Measurements from ENCODE around the gene ABLIM1.
A peak's percentile ranks its signal among the peaks of the same experiment; 100 is the strongest.

Gene ABLIM1

DNA sequence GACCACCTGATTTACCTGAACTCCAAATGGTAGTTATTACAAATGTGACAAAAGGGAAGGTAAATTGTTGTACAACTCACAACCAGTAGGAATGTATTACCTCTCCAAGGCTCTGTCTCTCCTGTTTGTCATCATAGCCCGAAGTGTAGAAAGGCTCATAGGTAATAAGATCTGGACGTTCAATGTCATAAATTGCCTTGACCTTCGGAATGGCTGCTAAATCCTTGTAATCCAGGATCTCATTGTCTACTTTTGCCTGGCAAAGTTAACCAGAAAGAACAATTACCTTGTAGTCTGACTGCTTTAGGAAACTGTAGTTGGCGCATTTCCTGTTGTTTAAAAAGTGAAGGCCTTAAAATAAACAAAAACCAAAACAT lies 185.2 kb downstream of the ABLIM1 start:
- 92% methylated on average over 4 of the region's 4 CpGs for WGBS

DNA sequence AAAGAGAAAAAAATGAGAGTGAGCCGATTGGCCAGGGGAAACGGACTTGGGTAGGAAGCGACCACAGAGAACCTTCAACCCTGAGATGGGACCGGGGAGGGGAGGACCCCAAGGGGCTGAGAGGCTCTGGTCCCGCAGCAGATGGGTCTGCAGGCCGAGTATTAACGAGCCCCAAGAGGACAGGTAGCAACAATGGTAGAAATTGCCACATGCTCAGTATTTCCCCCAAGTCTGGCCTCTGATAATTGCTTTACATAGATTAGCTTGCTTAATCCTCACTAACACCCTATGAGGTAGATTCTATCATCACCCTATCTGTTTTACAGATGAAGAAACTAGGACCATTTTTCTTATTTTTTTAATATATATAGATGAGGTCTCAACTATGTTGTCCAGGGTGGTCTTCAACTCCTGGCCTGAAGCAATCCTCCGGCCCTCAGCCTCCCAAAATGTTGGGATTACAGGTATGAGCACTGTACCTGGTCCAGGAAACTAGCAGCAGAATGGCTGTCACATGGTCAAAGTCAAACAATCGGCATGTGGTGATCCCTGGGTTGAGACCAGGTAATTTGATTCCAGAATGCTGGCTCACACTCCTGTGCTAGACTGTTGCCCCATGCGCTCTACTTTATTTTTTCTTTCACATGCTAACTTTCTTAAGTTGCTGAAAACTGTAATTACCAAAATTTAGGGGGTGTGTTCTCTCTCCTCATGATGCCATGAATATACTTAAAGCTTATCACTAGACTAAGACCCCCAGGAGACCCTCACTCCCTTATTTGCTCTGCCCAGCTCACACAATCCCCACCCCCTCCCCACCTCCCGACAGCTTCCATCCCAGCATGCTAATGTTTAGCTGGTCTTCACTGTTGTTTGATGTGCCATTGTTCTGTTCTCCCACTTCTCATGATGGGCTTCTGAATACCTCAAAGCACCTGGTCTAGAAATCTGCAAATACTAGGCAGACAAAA lies 185.9 kb downstream of the ABLIM1 start:
- no peaks in the 10 kb centered on the region for H3K27me3 ChIP-seq (ENCODE audit: control insufficient read depth in 1 of 2, insufficient read depth in 1 of 2, low read length in 2 of 2)
- H3K79me1 ChIP-seq (replicated peaks; ENCODE audit: low read length, poor library complexity, severe bottlenecking), result no peaks in the 10 kb centered on the region
- H3K18ac ChIP-seq (ENCODE audit: low read depth in 1 of 2, low read length in 2 of 2), result no peak overlapping the region
- H2AFZ ChIP-seq (ENCODE audit: low read depth, low read length), result no peak overlapping the region
- no peak overlapping the region for H2BK15ac ChIP-seq (ENCODE audit: low read depth, poor library complexity, severe bottlenecking)
- no peaks in the 10 kb centered on the region for H3K4me1 ChIP-seq (ENCODE audit: control insufficient read depth, insufficient read depth, low read depth, low read length)
- no peak overlapping the region for H3K4ac ChIP-seq (ENCODE audit: low read depth in 1 of 2, low read length in 2 of 2)
- 62% methylated on average over 10 of the region's 11 CpGs for WGBS
- no peak overlapping the region for H3K23ac ChIP-seq (ENCODE audit: low read length in 2 of 2)
- H2AK5ac ChIP-seq (ENCODE audit: low read length, severe bottlenecking), result peak overlapping the region; percentile 7
- H2BK120ac ChIP-seq (ENCODE audit: low read depth, low read length), result peak overlapping the region; percentile 36
- no peak overlapping the region for H2BK5ac ChIP-seq (ENCODE audit: low read depth, low read length, poor library complexity, severe bottlenecking)
- H3K4me3 ChIP-seq (ENCODE audit: insufficient read depth in 1 of 2, low read depth in 1 of 2, low read length in 2 of 2), result no peak overlapping the region
- no peak overlapping the region for H4K8ac ChIP-seq (ENCODE audit: low read length)
- no peak overlapping the region for H3K14ac ChIP-seq (ENCODE audit: low read length in 2 of 2)
- H3K36me3 ChIP-seq (ENCODE audit: control insufficient read depth in 1 of 2, insufficient read depth in 2 of 2, low read depth in 1 of 2, low read length in 2 of 2), result peaks cover 0 to 7% of the 10 kb centered on the region in 2 experiments
- no peaks in the 10 kb centered on the region for H3K9me3 ChIP-seq (ENCODE audit: control insufficient read depth, low read length)
- H3K9ac ChIP-seq (ENCODE audit: low read length), result no peak overlapping the region
- no peak overlapping the region for H3K4me2 ChIP-seq (ENCODE audit: low read length, poor library complexity, severe bottlenecking)
- H2BK12ac ChIP-seq (ENCODE audit: low read length in 2 of 2), result no peak overlapping the region
- no peak overlapping the region for H3K27ac ChIP-seq (ENCODE audit: low read length, poor library complexity, severe bottlenecking)
- H4K91ac ChIP-seq (ENCODE audit: low read length), result no peak overlapping the region
- no peak for DNase-seq

More for the DNA sequence above, 185.2 kb downstream of the ABLIM1 start:
- H3K27me3 ChIP-seq (ENCODE audit: control insufficient read depth in 1 of 2, insufficient read depth in 1 of 2, low read length in 2 of 2), result no peaks in the 10 kb centered on the region
- H3K23ac ChIP-seq (ENCODE audit: low read length in 2 of 2), result no peak overlapping the region
- DNase-seq, result no peak
- H2AFZ ChIP-seq (ENCODE audit: low read depth, low read length), result no peak overlapping the region
- H3K9ac ChIP-seq (ENCODE audit: low read length), result no peak overlapping the region
- no peak overlapping the region for H2BK5ac ChIP-seq (ENCODE audit: low read depth, low read length, poor library complexity, severe bottlenecking)
- no peak overlapping the region for H3K4ac ChIP-seq (ENCODE audit: low read depth in 1 of 2, low read length in 2 of 2)
- H3K27ac ChIP-seq (ENCODE audit: low read length, poor library complexity, severe bottlenecking), result no peak overlapping the region
- no peak overlapping the region for H3K4me2 ChIP-seq (ENCODE audit: low read length, poor library complexity, severe bottlenecking)
- no peaks in the 10 kb centered on the region for H3K79me1 ChIP-seq (replicated peaks; ENCODE audit: low read length, poor library complexity, severe bottlenecking)
- H3K18ac ChIP-seq (ENCODE audit: low read depth in 1 of 2, low read length in 2 of 2), result no peak overlapping the region
- no peak overlapping the region for H2BK120ac ChIP-seq (ENCODE audit: low read depth, low read length)
- no peaks in the 10 kb centered on the region for H3K4me1 ChIP-seq (ENCODE audit: control insufficient read depth, insufficient read depth, low read depth, low read length)
- no peak overlapping the region for H2AK5ac ChIP-seq (ENCODE audit: low read length, severe bottlenecking)
- no peak overlapping the region for H3K14ac ChIP-seq (ENCODE audit: low read length in 2 of 2)
- H4K8ac ChIP-seq (ENCODE audit: low read length), result no peak overlapping the region
- H2BK15ac ChIP-seq (ENCODE audit: low read depth, poor library complexity, severe bottlenecking), result no peak overlapping the region
- no peak overlapping the region for H3K4me3 ChIP-seq (ENCODE audit: insufficient read depth in 1 of 2, low read depth in 1 of 2, low read length in 2 of 2)
- H3K36me3 ChIP-seq (ENCODE audit: control insufficient read depth in 1 of 2, insufficient read depth in 2 of 2, low read depth in 1 of 2, low read length in 2 of 2), result peaks cover 0 to 7% of the 10 kb centered on the region in 2 experiments
- H3K9me3 ChIP-seq (ENCODE audit: control insufficient read depth, low read length), result no peaks in the 10 kb centered on the region
- H2BK12ac ChIP-seq (ENCODE audit: low read length in 2 of 2), result no peak overlapping the region
- no peak overlapping the region for H4K91ac ChIP-seq (ENCODE audit: low read length)

DNA sequence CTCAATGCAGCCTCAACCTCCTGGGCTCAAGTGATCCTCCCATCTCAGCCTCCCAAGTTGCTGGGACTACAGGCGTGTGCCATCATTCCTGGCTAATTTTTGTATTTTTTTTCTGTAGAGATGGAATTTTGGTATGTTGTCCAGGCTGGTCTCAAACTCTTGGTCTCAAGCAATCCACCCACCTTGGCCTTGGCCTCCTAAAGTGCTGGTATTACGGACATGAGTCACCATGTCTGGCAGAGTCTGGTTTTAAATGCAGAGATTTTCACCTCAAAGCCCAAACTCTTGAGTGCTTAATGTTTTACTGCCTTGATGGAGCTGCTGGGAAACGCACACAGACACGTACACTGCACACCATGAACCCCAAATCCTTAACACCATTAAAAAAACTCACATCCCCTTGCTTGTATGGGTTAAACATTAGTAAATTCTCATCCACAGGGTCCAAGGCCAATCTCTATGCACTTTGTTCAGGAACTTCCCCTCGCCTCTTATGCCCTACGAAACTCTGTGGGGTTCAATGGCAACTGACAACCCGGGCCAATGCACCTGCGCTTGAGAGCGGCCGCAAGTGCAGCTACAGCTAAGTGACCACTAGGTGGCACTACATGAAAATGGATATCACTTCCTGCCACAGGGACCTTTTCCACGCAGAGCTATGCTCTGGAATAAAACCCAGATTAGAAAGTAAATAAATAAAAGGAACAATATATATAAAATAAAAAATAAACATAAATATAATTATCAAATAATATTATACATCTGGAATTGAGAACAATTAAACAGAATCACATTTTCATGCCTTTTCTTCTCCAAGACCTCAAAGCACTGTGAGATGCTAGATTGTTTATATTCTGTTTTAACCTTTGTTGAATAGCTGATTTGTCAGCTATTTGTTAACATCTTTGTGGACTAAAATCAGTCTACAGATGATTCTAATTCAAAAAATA lies 186.8 kb downstream of the ABLIM1 start:
- no peak overlapping the region for H2AFZ ChIP-seq (ENCODE audit: low read depth, low read length)
- H3K4me1 ChIP-seq (ENCODE audit: control insufficient read depth, insufficient read depth, low read depth, low read length), result no peaks in the 10 kb centered on the region
- no peak overlapping the region for H4K91ac ChIP-seq (ENCODE audit: low read length)
- no peak overlapping the region for H2BK5ac ChIP-seq (ENCODE audit: low read depth, low read length, poor library complexity, severe bottlenecking)
- H4K8ac ChIP-seq (ENCODE audit: low read length), result no peak overlapping the region
- H3K4me2 ChIP-seq (ENCODE audit: low read length, poor library complexity, severe bottlenecking), result no peak overlapping the region
- WGBS, result 33% methylated on average over 9 of the region's 11 CpGs
- H3K27me3 ChIP-seq (ENCODE audit: control insufficient read depth in 1 of 2, insufficient read depth in 1 of 2, low read length in 2 of 2), result no peaks in the 10 kb centered on the region
- H3K14ac ChIP-seq (ENCODE audit: low read length in 2 of 2), result no peak overlapping the region
- no peak overlapping the region for H3K4me3 ChIP-seq (ENCODE audit: insufficient read depth in 1 of 2, low read depth in 1 of 2, low read length in 2 of 2)
- H3K18ac ChIP-seq (ENCODE audit: low read depth in 1 of 2, low read length in 2 of 2), result no peak overlapping the region
- H3K9ac ChIP-seq (ENCODE audit: low read length), result no peak overlapping the region
- H2BK15ac ChIP-seq (ENCODE audit: low read depth, poor library complexity, severe bottlenecking), result no peak overlapping the region
- H3K36me3 ChIP-seq (ENCODE audit: control insufficient read depth in 1 of 2, insufficient read depth in 2 of 2, low read depth in 1 of 2, low read length in 2 of 2), result peaks cover 0 to 7% of the 10 kb centered on the region in 2 experiments
- no peaks in the 10 kb centered on the region for H3K9me3 ChIP-seq (ENCODE audit: control insufficient read depth, low read length)
- H3K23ac ChIP-seq (ENCODE audit: low read length in 2 of 2), result no peak overlapping the region
- no peaks in the 10 kb centered on the region for H3K79me1 ChIP-seq (replicated peaks; ENCODE audit: low read length, poor library complexity, severe bottlenecking)
- peak; percentile 69 for DNase-seq
- no peak overlapping the region for H2AK5ac ChIP-seq (ENCODE audit: low read length, severe bottlenecking)
- no peak overlapping the region for H2BK120ac ChIP-seq (ENCODE audit: low read depth, low read length)
- no peak overlapping the region for H3K4ac ChIP-seq (ENCODE audit: low read depth in 1 of 2, low read length in 2 of 2)
- H3K27ac ChIP-seq (ENCODE audit: low read length, poor library complexity, severe bottlenecking), result no peak overlapping the region
- no peak overlapping the region for H2BK12ac ChIP-seq (ENCODE audit: low read length in 2 of 2)

DNA sequence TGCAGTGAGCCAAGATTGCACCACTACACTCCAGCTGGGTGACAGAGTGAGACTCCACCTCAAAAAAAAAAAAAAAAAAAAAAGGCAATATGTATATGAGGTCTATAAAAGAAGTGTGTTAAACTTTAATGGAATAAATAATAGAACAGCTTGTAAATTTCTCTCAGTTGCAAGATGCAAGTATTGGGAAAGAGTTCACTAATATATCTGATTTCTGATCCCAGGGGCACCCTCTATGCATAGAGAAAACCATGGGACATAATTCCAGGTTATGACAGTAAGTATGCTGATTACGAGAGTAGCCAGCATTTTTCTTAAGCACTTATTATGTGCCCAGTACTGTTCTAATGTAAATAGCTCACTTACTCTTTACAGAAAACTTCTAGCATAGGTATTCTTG lies 187.7 kb downstream of the ABLIM1 start:
- no peak overlapping the region for H3K4me2 ChIP-seq (ENCODE audit: low read length, poor library complexity, severe bottlenecking)
- H2BK120ac ChIP-seq (ENCODE audit: low read depth, low read length), result no peak overlapping the region
- no peak overlapping the region for H2AK5ac ChIP-seq (ENCODE audit: low read length, severe bottlenecking)
- H2BK15ac ChIP-seq (ENCODE audit: low read depth, poor library complexity, severe bottlenecking), result no peak overlapping the region
- peaks cover 0 to 7% of the 10 kb centered on the region in 2 experiments for H3K36me3 ChIP-seq (ENCODE audit: control insufficient read depth in 1 of 2, insufficient read depth in 2 of 2, low read depth in 1 of 2, low read length in 2 of 2)
- H3K9me3 ChIP-seq (ENCODE audit: control insufficient read depth, low read length), result no peaks in the 10 kb centered on the region
- no peak overlapping the region for H3K4me3 ChIP-seq (ENCODE audit: insufficient read depth in 1 of 2, low read depth in 1 of 2, low read length in 2 of 2)
- DNase-seq, result no peak
- no peak overlapping the region for H3K23ac ChIP-seq (ENCODE audit: low read length in 2 of 2)
- H3K27me3 ChIP-seq (ENCODE audit: control insufficient read depth in 1 of 2, insufficient read depth in 1 of 2, low read length in 2 of 2), result no peaks in the 10 kb centered on the region
- no peak overlapping the region for H3K27ac ChIP-seq (ENCODE audit: low read length, poor library complexity, severe bottlenecking)
- no peak overlapping the region for H3K4ac ChIP-seq (ENCODE audit: low read depth in 1 of 2, low read length in 2 of 2)
- H3K18ac ChIP-seq (ENCODE audit: low read depth in 1 of 2, low read length in 2 of 2), result no peak overlapping the region
- no peak overlapping the region for H3K14ac ChIP-seq (ENCODE audit: low read length in 2 of 2)
- no peak overlapping the region for H4K91ac ChIP-seq (ENCODE audit: low read length)
- no peak overlapping the region for H4K8ac ChIP-seq (ENCODE audit: low read length)
- H2AFZ ChIP-seq (ENCODE audit: low read depth, low read length), result no peak overlapping the region
- no peaks in the 10 kb centered on the region for H3K79me1 ChIP-seq (replicated peaks; ENCODE audit: low read length, poor library complexity, severe bottlenecking)
- WGBS, result no CpG with 5 or more reads among the region's 1 CpG
- H3K4me1 ChIP-seq (ENCODE audit: control insufficient read depth, insufficient read depth, low read depth, low read length), result no peaks in the 10 kb centered on the region
- no peak overlapping the region for H2BK5ac ChIP-seq (ENCODE audit: low read depth, low read length, poor library complexity, severe bottlenecking)
- H3K9ac ChIP-seq (ENCODE audit: low read length), result no peak overlapping the region
- no peak overlapping the region for H2BK12ac ChIP-seq (ENCODE audit: low read length in 2 of 2)

Data from mesenchymal stem cell (in vitro differentiated cells and primary cell).